Right cardiac atrium (tissue), 5 donors: Measurements from ENCODE around the gene C10orf53. TPM values are rescaled to one million over a fixed set of nuclear protein-coding genes. Genes with fewer than 3 reads are reported as not detected.

ENCODE experiments used
- polyA plus RNA-seq: library from polyadenylated mRNA; stranded (reverse); fragments of 200-250 nt; gene quantifications from one replicate; pipeline ENCODE4 v1.2.3, GENCODE V29; 2013
- total RNA-seq, 4 donors: library from RNA; stranded (reverse); fragmentation: NEBNext Ultra II Directional; extraction: Animal tissue kit (Norgen Biotek cat#: 25700); gene quantifications; one replicate each; pipeline ENCODE4 v1.2.1, GENCODE V29; 2021
- donor health status: healthy with polysubstance abuse.
- donor health status: DM: no; HTN: yes; CAD: no.
- donor health status: DM: no; HTN: no; CAD: no.
- donor health status: DM: no; HTN: yes; CAD: no; lungs with severe emphysema.
- donor health status: DM: yes; HTN: yes; CAD: no.

The C10orf53 gene
- total and polyA plus RNA-seq, 5 donors: not detected

Other genes with a start within 250 kb of the C10orf53 start
- 10 to 100 TPM; 16.5 to 25.5 (median 20.4) TPM for gene ERCC6, start 140.5 kb upstream of the C10orf53 start, total RNA-seq
- gene ERCC6, start 140.5 kb upstream of the C10orf53 start, polyA plus RNA-seq: 4.6 TPM
- under 1 TPM in 1 of 4 donors, not detected in 3; 0.14 TPM for gene SLC18A3, start 69.3 kb upstream of the C10orf53 start, total RNA-seq
- gene SLC18A3, start 69.3 kb upstream of the C10orf53 start, polyA plus RNA-seq: 0.23 TPM
- not detected for gene CHAT, start 65.6 kb upstream of the C10orf53 start, total RNA-seq
- gene CHAT, start 65.6 kb upstream of the C10orf53 start, polyA plus RNA-seq: not detected
- gene OGDHL, start 82.7 kb downstream of the C10orf53 start, total RNA-seq: 10 to 100 TPM in 1 of 4 donors, 1 to 10 TPM in 3; 3.6 to 12.1 (median 9.0) TPM
- gene OGDHL, start 82.7 kb downstream of the C10orf53 start, polyA plus RNA-seq: 8.0 TPM